ENCODE results near the gene PAIP2. TPM values are rescaled to one million over a fixed set of nuclear protein-coding genes. Genes with fewer than 3 reads are reported as not detected.

Gene PAIP2
- total and polyA plus RNA-seq, 11 donors, result 93.2 to 154 (median 132) TPM

DNA sequence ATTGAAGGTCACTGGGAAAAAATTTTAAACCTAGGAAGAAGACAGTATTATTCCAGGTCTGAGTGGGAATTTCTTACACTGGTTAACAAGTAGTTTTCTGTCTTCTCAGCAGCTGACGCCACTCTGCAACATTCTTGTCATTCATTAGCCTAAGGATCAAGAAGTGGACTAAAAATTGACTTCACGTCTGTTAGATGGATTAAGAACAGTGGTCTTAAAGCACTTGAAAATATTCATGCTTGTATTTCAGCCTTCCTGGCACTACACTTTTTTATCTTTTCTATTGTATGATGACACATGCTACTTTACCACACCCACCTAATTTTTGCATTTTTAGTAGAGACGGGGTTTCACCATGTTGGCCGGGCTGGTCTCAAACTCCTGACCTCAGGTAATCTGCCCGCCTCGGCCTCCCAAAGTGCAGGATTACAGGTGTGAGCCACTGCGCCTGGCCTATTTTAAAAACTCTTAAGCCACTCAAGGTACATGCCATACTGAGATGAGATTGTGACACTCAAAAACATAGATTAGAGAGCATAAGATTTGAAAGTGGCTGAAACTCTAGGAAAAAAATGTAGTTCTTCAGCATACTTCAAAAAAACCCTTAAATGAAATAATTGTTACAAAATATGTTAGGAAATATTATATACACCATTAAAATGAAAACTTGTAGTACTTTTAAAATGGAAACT lies 39.7 kb upstream of the PAIP2 start:
- no peak for TF ChIP-seq POLR2A (IDR thresholded peaks at IDR 0.05)
- TF ChIP-seq, protein P1, sequence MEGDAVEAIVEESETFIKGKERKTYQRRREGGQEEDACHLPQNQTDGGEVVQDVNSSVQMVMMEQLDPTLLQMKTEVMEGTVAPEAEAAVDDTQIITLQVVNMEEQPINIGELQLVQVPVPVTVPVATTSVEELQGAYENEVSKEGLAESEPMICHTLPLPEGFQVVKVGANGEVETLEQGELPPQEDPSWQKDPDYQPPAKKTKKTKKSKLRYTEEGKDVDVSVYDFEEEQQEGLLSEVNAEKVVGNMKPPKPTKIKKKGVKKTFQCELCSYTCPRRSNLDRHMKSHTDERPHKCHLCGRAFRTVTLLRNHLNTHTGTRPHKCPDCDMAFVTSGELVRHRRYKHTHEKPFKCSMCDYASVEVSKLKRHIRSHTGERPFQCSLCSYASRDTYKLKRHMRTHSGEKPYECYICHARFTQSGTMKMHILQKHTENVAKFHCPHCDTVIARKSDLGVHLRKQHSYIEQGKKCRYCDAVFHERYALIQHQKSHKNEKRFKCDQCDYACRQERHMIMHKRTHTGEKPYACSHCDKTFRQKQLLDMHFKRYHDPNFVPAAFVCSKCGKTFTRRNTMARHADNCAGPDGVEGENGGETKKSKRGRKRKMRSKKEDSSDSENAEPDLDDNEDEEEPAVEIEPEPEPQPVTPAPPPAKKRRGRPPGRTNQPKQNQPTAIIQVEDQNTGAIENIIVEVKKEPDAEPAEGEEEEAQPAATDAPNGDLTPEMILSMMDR (IDR thresholded peaks at IDR 0.05), result no peak
- DNase-seq (no peak), ATAC-seq (no peak)
- intact Hi-C loops (cut with DNase I), result no loop called here
- no peaks in the 10 kb centered on the region for H3K9me3 ChIP-seq
- H3K27me3 ChIP-seq, result no peaks in the 10 kb centered on the region
- 39 to 45% (median 42%) methylated on average over 7 of the region's 7 CpGs for WGBS, 4 donors
- H3K27ac ChIP-seq, result no peak overlapping the region
- H3K4me3 ChIP-seq, result no peak overlapping the region
- H3K36me3 ChIP-seq, result no peaks in the 10 kb centered on the region
- peaks cover 13 to 100% (median 91%) of the 10 kb centered on the region in 12 donors for H3K4me1 ChIP-seq

DNA sequence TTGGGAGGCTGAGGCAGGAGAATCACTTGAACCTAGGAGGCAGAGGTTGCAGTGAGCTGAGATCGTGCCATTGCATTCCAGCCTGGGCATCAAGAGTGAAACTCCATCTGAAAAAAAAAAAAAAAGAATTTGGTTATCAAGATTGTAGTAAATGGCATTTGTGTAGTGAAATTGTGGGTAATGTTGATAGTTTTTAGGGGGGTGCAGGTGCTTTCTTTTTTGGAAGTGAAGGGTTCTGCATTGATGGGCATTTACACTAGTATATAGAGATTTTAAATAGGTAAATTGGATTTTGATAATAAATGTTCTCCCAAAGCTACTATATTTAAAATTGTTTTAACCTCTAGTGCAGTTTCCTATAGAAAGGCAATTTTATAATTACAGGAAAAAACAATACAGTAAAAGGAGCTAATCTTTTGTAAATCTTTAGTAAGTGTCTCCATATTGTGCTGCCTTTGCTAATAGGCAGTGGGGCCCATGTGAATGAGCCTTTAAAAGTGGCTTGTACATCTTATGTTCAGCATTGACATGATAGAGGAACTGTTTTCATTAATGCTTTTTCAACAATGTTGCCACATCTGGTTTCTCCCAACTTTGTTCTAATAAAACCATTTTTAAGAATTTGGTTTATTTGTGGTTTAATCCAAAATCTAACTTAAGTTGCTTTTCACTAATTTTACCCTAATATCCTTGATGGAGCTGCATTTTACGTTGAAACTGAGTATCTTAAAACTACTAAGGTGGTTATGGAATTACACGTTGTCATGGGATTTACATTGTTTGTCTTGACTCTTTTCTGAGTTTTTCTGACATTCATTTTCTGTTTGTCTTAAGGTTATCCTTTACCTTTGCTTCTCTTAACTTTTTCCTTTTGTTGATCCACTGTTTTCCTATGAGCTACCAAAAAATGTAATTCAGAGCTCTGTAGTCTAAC lies 37.0 kb upstream of the PAIP2 start:
- H3K27me3 ChIP-seq, result no peaks in the 10 kb centered on the region
- no peak for TF ChIP-seq POLR2A (IDR thresholded peaks at IDR 0.05)
- TF ChIP-seq, protein P1 (IDR thresholded peaks at IDR 0.05), result no peak
- H3K27ac ChIP-seq, result no peak overlapping the region
- H3K9me3 ChIP-seq, result no peaks in the 10 kb centered on the region
- ATAC-seq (no peak), DNase-seq (no peak)
- H3K4me1 ChIP-seq, result peaks cover 9 to 99% (median 92%) of the 10 kb centered on the region in 12 donors
- no peak overlapping the region for H3K4me3 ChIP-seq
- 34 to 47% (median 41%) methylated on average over 3 of the region's 3 CpGs for WGBS, 4 donors
- intact Hi-C loops (cut with DNase I), result loop anchor here in 1 of 10 donors (5.0 kb wide), 1 partner anchor 38 kb away; the partner anchor contains the start of gene PAIP2
- peaks cover 0 to 6% (median 0%) of the 10 kb centered on the region in 9 donors for H3K36me3 ChIP-seq

- Histone ChIP-seq H3K4me1 (peaks cover 12 to 100% (median 95%) of the 10 kb centered on the region in 12 donors), H3K27me3 (no peaks in the 10 kb centered on the region), H3K27ac (no peak overlapping the region), H3K4me3 (no peak overlapping the region), H3K9me3 (no peaks in the 10 kb centered on the region), H3K36me3 (peaks cover 0 to 6% (median 0%) of the 10 kb centered on the region in 9 donors)
- intact Hi-C loops (cut with DNase I), result loop anchor here in 1 of 10 donors (5.0 kb wide), 1 partner anchor 36 kb away; the partner anchor contains the start of gene PAIP2
- DNase-seq (no peak), ATAC-seq (no peak)
- TF ChIP-seq, protein P1 (IDR thresholded peaks at IDR 0.05), result no peak
- TF ChIP-seq POLR2A (IDR thresholded peaks at IDR 0.05), result no peak
- 27 to 44% (median 32%) methylated on average over 1 of the region's 1 CpG for WGBS, 4 donors
These were observed 35.5 kb upstream of the PAIP2 start for GRCh38 chr5:139306197-139306596.

All from heart left ventricle (tissue), 16 donors.